G401.6 (cell line): ENCODE data around the gene SLC37A1.

Experiments
- FAIRE-seq: peaks from 2 replicates; lab custom pipeline; 2012; peaks lifted over from hg19 to GRCh38; lab: Jason Lieb, UNC

SLC37A1 gene

DNA sequence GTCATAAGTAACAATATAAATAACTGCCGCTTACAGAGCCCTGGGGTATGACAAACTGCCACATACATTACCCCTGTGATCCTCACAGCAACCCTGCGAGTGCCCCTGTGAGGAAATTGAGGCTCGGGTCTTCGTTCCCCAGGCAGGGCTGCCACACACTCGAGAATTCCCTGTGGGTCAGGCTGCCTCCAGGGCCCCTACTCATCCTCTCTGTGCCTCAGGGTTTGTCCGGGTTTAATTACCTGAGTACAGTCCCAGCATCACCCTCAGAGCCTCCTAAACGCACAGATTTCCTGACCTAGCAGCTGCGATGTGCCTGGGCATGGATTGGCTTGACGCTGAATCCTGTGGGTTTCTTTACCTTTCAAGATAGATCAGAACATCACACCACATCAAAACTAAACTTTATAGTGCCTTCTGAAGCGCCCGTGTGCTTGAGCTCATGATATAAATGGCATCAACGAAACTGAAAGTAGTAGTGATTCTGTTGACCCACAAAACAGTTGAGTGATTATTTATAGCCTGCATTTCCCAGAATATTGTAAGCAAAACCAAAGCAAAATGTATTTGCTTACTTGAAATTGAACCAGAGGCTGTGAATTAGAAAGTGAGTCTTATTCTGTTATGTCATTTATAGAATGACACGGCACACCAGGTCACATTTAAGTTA is 14.0 kb downstream of the SLC37A1 start:
- no peak for FAIRE-seq

DNA sequence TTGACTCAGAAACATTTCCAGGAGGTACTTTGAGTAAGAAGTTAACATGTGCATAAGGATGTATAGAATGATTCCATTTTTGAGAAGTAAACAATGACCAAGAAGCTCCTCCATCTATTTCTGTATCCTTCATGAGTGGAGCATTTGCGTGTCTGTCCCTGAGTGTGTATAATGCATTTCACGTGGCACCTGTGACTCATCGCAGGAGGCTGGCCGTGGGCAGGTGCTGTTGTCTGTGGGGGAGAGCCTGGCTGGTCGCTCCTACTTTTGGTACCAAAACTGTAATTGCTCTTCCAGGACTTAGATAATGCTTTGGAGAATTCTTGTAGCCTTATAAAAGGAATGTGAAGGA is 16.5 kb downstream of the SLC37A1 start:
- FAIRE-seq, result no peak

DNA sequence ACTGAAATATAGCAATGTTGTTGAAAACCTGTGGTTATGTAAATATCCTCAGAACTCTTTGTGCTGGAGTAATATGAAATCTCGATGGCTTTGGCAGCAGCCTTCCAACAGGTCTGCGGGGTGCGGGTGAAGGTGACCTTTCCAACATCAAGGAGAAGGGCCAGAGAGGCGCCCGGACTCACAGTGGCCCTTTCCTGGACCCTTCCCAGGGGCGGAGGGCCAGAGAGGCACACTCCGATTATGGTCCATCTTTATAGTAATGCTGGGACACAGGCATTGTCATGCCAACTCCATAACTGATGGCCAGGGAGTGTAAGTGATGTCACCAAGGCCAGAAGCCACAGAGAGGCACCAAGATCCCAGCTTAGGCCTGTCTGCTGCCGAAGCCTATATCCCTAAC is 18.1 kb downstream of the SLC37A1 start:
- FAIRE-seq, result no peak

DNA sequence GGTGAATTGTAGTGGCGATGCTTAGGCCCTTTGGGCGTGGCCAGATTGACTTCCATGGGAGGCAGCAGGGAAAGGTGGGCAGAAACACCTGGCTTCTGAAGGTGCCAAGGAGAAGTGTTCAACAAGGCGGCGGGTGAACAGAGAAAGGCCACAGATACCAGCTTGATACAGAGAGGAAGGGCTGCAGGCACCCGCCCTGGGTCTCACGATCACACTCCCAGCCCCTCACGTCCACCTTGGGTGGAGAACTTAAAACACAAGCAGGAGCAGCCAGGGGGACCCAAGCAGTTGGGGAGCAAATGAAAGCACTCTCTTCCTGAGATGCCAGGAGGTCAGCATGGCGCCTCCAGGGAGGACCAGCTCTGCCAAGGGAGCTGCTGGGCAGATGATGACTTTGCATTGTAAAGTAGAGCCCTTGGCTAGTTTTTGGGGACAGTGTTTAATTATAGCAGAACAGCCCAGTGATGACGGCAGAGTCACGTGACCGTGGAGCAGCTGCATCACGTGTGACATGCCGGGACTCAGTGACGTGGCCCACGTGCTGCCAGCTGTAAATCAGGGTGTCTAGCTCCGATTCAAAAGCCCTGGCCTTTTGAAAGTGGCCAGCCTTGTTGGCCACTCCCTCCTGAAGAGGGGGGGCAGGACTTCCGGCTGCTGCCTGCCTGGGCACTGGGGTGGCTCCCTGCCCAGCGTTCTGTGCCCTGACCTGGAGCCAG is 19.0 kb downstream of the SLC37A1 start:
- no peak for FAIRE-seq

DNA sequence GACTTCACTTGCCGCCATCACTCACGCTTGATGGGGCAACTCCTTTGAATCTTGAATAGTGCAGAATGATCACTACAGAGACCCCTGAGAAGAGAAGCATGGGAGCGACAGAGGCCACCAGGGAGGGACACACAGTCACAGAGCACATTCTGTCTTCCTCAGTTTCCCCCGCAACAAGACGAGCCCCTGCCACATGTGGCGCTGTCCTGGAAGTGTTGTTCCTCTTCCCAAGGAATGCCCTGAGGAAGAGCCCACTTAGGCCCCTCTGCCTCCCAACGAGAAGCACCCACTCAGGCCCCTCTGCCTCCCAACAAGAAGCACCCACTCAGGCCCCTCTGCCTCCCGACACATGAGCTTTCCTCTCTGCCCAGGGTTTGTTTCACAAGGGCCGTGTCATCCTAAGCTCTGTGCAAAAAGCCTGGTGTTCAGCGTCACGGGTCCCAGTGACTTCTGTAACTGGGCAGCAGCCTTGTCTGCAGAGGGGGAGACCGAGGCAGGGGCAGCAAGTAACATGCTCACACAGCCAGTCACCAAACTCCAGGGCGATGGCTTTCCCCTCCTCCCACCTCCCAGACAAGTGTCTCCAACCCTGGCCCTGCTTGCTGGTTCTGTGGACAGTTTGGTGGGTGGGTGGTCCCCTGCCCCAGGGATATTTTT is 19.8 kb downstream of the SLC37A1 start:
- no peak for FAIRE-seq

DNA sequence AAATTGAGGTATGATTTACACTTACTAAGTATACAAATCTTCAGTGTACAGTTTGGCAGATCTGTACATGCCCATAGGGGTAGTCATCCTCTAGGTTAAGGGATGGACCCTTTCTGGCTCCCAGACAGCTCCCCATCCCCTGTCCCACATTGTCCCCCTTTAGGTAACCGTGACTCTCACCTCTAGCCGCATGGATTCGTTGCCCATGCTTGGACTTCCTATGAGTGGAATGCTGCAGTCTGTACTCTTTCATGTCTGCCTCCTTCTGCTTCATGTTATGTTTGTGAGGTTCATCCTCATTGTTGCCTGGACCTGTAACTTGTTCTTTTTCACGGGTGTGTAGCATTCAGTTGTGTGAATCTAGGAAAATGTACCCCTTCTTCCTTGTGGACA is 20.3 kb downstream of the SLC37A1 start:
- FAIRE-seq, result no peak

DNA sequence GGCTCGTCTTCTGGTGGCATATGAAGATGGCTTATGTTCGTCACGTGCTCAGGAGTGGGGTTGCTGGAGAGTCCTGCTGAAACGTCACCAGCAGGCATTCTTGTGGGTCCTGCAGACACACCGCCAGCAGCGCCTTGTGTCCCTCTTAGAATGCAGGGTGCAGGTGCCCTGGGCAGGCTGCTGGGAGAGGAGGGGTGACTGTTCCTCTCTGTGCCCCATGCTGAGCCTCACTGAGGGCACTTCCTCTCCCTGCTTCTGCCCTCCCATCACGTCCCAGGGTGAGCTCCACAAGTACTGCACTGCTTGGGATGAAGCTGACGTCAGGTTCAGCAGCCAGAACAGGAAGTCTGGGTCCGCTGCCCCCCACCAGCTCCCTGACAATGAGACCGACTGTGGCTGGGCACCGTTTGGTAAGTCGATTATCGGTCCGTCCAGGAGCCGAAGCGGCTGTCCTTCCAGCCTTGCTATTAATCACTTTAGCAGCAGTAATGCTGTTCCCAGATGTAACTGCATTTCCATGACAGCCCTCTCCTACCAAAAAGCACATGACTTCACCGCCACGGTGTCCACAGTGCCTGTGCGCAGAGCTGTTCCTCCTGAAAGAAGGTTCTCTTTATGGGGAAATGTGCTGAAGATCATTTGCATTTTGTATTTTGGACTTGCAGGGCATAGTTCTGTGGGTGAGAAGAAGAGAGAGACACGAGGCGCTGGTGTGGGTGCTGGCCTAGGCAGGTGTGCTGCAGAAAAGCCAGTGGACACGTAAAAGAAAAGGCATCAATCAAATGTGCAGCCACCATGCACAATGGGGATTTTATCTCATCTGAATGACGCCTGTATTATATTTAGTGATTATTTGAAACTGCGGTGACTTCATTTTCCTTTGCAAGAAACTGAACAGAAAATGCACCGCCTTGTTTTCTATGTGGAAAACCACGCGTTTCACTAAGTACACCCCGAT is 21.0 kb downstream of the SLC37A1 start:
- no peak for FAIRE-seq

DNA sequence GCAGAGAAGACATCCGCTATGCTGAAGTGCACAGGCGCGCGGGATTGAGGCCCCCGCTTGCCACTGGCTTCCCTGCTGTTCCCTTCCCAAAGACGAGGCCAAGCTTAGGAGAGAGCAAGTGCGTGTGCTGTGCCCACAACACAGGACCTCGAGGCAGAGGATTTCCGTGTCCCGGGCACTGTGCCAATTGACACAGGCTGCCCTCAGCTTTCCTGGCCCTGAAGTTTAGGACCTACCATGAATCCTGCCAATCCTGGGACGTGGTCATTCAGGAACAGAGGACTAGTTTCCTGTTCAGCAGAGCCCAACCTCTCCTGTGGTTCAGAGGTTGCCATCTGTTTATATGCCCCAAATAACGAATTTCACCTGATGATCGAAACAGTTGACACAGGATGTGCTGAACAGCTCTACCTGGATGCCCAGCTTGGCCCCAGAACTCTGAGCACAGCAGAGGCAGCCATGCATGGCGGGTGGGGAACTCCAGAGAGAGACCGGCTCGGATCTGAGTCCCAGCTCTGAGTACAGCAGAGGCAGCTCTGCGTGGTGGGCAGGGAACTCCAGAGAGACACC is 22.0 kb downstream of the SLC37A1 start:
- no peak for FAIRE-seq

DNA sequence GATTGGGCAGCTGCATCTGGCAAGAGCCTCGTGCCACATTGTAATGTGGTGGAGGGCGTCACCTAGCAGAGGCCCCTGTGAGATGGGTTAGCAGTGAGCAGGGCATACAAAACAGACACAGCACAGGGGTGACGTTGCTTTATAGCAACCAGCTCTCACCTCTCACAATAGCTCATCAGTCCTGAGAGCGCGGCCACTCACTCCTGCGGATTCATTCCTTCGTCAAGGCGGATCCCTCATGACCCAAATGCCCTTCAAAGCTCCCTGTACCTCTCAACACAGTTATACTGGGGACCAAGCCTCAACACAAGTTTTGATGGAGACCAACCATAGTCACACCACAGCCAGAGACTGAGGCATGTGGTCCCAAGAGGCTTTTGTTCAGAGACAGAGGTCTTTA is 22.9 kb downstream of the SLC37A1 start:
- no peak for FAIRE-seq

DNA sequence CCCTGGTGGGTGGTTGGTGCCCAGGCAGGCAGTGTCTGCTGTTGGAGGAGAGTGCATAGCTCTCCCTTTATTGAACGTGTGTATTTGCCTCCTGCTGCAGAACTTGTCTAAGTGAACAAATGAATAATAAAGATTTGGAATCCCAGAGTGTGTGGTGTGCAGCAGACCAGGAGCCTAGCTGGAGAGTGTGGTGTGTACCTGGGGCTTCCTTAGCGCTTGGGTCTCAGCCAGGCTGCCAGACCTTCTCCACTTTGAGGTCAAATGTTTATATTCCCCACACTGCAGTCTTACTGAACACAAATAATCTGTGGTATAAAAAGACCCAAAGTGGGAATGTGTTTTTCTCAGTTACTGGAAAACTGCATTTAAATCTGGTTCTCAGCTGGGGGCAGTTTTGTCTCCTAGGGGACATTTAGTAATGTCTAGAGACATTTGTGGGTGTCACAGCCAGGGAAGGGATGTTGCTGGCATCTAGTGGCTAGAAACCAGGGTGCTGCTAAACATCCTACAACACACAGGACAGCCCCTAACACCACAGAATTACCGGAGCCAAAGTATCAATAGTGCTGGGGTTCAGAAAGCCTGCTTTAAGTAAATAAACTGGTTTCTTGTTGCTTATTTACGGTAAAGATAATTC is 23.6 kb downstream of the SLC37A1 start:
- FAIRE-seq, result no peak

DNA sequence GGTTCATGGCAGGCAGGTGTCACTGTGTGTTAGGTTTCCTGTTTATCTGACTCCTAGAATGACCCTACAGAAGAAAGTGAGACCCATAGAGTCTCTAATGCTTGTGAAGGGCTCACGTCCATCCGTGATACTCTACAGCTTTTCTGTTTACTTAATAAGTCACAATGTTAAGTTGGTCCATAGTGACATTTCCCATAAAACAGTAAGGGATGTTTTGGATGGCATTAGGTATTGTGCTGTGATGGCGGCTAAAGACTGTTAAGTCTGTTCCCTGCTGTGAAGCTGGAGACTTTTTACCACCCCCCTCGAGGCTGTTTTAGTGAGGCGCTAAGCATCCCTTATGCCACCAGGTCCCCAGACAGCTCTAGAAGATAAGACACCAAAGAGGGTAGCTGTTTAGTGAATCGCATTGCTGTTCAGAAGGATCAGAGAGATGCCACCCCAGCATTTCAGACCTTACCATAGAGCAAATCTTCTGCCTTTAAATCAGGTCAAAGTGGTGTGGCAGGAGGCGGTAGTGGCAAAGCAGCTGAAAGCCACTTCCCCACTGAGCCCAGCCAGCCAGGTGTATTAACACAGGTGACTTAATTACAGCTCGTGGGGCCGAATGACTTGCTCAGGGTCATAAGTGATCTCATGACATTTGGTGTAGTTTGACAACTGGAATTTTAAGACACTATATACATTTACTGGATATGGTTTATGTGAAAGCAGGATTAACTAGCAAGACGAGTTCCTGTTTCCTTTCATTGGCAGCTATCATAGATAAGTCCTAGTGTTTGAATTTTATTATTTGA is 25.0 kb downstream of the SLC37A1 start:
- no peak for FAIRE-seq

DNA sequence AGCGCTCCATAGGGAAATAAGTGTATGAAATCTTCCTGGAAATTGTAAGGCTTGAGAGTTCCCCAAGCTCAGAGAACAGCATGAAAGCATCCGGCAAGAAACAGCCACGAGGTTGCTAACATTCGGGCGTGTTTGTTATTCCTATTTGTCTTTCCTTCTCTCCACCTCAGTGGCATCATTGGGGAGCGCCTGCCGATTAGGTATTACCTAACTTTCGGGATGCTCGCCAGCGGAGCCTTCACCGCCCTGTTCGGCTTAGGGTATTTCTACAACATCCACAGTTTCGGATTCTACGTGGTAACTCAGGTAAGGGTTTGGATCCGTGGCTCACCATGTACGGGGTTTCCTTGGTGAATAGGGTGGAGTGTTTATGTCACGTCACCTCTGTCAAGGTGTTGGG is 25.7 kb downstream of the SLC37A1 start:
- FAIRE-seq, result no peak

DNA sequence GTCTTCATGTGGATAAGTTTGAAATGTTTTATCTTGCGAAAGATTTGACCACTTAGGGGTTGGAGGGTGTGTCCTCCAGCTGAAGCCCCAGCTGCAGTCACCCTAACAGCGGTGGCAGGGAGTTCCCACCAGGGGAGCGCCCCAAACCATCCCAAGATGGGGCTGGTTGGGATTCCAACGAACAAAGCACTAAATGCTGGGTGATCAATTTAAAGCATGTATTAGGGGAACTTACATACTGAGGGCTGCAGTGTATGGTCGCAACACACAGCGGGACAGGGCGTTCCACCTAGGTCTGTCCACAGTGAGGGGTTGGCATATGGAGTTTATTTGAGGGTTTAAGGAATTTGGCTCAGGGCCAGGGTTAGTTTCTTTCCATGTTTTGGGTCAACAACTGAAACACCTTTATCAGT is 26.3 kb downstream of the SLC37A1 start:
- FAIRE-seq, result no peak

- FAIRE-seq, result no peak
These were observed 26.7 kb downstream of the SLC37A1 start for GRCh38 chr21:42540396-42540795.

DNA sequence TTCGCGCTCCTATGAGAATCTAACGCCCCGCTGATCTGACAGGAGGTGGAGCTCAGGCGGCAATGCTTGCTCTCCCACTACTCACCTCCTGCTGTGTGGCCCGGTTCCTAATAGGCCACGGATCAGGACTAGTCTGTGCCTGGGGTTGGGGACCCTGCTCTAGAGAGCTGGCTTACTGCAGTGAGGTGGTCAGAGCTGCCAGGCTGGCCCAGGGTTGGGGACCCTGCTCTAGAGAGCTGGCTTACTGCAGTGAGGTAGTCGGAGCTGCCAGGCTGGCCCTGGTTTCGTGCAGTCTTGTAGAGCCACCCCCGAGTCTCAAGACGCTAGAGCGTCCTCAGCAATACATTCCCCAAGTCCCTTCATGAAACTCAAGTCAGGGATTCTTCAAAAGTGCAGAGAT is 27.5 kb downstream of the SLC37A1 start:
- no peak for FAIRE-seq

DNA sequence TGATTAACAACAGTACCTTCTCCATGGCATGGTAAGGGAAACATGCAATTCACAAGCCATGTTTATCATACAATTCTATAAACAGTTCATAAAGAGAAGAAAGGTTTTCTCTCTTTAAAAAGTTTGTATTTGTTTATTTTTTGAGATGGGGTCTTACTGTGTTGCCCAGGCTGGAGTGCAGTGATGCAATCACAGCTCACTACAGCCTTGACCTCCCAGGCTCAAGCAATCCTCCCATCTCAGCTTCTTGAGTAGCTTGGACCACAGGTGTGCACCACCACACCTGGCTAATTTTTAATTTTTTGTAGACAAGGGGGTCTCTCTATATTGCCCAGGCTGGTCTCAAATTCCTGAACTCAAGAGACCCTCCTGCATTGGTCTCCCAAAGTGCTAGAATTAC is 28.0 kb downstream of the SLC37A1 start:
- FAIRE-seq, result no peak

GRCh38 chr21:42542196-42542595 is 28.5 kb downstream of the SLC37A1 start:
- FAIRE-seq, result no peak

DNA sequence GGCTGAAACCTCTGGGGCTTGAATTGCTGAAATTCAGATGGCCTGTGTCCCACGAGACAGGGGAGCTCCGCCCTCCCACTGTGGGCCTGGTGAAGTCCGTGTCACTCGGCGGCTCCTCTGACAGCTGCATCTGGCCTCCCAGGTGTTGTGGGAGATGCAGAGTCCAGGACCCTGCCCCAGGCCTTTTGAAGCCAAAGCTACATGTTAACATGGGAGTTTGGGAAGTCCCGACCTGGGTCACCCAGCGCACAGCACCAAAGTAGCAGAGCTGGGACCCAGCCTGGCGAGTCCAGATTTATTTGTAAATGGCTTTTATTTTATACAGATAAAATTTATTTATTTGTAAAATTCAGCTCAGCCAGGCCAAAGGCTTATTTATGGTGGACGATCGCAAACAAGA is 28.9 kb downstream of the SLC37A1 start:
- FAIRE-seq, result no peak

DNA sequence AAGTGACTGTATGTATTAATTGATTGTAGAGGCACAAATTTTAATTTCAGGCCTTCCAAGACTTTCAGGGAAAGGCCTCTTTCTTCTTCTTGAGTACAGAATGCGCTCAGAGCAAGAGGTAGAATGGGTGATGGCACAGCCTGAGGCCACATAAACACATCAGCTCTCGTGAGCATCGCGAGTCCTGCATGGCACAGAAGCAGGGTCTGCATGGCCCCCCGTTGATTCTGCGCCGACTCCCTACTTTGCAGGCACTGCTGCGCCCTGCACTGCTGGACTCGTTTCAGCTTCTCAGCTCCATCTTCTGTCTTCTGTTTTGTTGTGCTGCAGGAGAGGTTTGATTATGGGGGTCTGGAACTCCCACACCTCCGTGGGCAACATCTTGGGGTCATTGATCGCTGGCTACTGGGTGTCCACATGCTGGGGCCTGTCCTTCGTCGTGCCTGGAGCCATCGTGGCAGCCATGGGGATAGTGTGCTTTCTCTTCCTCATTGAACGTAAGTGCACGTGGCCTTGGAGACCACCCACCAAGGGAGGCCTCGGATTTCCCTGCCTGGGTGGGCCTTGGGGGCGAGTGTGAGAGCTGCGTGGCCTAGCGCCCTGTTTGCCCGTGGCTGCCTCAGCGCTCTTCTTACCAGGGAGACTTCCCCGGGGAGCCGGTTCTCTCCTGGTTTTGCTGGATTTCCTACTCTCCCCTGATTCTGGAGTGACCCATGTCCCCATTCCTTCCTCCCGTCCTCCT is 29.6 kb downstream of the SLC37A1 start:
- no peak for FAIRE-seq

DNA sequence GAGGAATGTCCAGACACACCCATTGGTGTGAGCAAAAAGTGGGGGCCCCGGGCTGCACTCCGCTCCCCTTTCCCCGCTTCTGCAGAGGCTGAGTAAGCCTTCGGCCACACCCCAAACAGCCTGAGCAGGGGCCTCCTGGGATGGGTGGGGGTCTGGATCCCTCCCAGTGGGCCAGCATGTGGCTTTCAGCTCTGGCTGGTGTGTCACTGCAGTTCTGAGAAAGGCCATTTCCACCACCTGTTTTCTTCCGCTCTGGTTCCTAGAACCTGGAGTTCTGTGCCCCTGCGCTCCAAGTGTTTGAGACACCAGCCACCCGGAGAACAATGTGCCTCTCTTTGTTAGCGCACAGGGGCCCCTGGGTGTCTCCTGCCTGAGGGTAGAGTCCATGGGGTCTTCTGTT is 30.9 kb downstream of the SLC37A1 start:
- no peak for FAIRE-seq
